ELF-1 (cell line): ENCODE results near the gene NR1D2.
"Not testable (repeated sequence)": the region's sequence is repeated elsewhere in the genome, so short reads cannot be mapped to it uniquely, and the experiment has no call there.

Source experiments
- DNase-seq: peaks from one replicate; pipeline ENCODE4 v3.0.0-alpha.2; 2016; ENCODE audit warnings: low read depth, low spot score

NR1D2 gene

GRCh38 chr3:24003466-24003865 is 58.4 kb downstream of the NR1D2 start:
- no peak for DNase-seq

GRCh38 chr3:24004171-24004938 is 59.3 kb downstream of the NR1D2 start:
- DNase-seq = no peak

- no peak for DNase-seq
These were observed 60.6 kb downstream of the NR1D2 start for GRCh38 chr3:24005669-24006068.

DNA sequence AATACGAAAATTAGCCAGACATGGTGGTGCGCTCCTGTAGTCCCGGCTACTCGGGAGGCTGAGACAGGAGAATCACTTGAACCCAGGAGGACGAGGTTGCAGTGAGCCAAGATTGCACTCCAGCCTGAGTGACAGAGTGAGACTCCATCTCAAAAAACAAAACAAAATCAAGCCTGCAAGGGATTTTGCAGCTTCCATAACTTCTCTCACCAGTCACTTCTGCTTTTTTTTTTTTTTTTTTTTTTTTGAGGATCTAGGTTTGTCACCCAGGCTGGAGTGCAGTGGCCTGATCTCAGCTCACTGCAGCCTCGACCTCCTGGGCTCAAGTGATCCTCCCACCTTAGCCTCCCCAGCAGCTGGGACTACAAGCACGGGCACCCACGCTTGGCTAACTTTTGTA is 65.7 kb downstream of the NR1D2 start:
- not testable (repeated sequence) for DNase-seq

- no peak for DNase-seq
These were observed 67.6 kb downstream of the NR1D2 start for GRCh38 chr3:24012589-24013269.

GRCh38 chr3:24017305-24017704 is 72.2 kb downstream of the NR1D2 start:
- DNase-seq = no peak

- no peak for DNase-seq
These were observed 73.9 kb downstream of the NR1D2 start for GRCh38 chr3:24018784-24019570.

DNA sequence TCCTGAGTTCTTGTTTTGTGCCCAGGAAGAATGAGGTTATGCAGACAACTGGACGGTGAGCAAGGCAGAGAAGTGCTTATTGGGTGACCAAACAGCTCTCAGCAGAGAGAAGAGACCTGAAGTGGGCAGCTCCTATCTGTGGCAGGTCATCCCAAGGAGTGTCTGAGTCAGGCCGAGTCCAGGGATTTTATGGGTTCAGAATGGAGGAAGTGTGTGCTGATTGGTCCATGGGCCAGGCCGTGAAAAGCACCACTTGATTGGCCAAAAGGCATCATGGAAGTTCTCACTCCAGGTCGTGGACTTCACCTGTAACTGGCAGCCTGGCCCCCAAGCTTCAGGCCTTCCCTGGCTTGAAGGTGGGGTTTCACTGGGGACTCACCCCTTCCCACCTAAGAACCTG is 74.5 kb downstream of the NR1D2 start:
- DNase-seq = no peak

GRCh38 chr3:24020036-24020691 is 75.1 kb downstream of the NR1D2 start:
- DNase-seq = no peak

DNA sequence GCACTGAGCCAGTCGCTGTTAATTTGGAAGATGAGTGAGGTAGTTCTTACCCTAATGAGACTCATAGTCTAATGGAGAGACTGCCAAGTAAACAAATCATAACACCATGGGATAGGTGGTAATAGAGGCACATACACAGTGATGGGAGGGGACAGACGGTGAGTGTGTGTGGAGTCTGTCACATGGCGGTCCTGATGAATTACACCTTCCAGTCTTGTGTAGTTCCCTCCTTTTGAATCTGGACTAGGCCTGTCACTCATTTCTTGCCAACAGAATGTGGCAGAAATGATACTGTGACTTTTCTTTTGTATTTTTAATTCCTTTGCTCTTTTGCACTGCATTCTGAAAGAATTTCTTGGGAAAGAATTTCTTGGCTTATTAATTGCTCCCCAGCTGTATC is 78.1 kb downstream of the NR1D2 start:
- DNase-seq = no peak

- no peak for DNase-seq
These were observed 80.7 kb downstream of the NR1D2 start for GRCh38 chr3:24025805-24026204.

GRCh38 chr3:24026665-24027064 is 81.6 kb downstream of the NR1D2 start:
- DNase-seq = not testable (repeated sequence)

- no peak for DNase-seq
These were observed 82.9 kb downstream of the NR1D2 start for GRCh38 chr3:24027946-24028345.
